ENCODE results near the gene BBS9. TPM values are rescaled to one million over a fixed set of nuclear protein-coding genes. Genes with fewer than 3 reads are reported as not detected.

Gene BBS9
- total and polyA plus RNA-seq, 2 experiments from 2014 or later: 27.2 to 66.1 TPM

DNA sequence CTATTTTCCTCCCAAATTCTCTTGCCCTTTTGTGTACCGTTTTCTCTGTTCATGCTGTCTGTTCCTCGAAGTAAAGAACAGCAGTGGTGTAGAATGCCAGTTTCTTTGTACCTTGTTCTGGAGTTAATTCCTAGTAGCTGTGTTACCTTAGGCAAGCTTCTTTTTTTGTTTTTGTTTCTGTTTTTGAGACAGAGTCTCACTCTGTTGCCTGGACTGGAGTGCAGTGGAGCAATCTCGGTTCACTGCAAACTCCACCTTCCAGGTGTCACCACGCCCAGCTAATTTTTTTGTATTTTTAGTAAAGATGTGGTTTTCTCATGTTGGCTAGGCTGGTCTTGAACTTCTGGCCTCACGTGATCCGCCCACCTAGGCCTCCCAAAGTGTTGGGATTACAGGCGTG, 221.2 kb downstream of the BBS9 start (continued):
- TF ChIP-seq ZNF462 (CRISPR knock-in tag; IDR thresholded peaks at IDR 0.05): no peak
- TF ChIP-seq ZNF331 (CRISPR knock-in tag; IDR thresholded peaks at IDR 0.05; ENCODE audit: low read depth): no peak
- no peak for TF ChIP-seq JUNB (IDR thresholded peaks at IDR 0.05; ENCODE audit: unreplicated experiment)
- TF ChIP-seq STAT1 (IDR thresholded peaks at IDR 0.05; ENCODE audit: unreplicated experiment): no peak
- no peak for TF ChIP-seq EZH2 (IDR thresholded peaks at IDR 0.05; ENCODE audit: low read depth, unreplicated experiment)
- TF ChIP-seq POLR2AphosphoS5 (IDR thresholded peaks at IDR 0.05; ENCODE audit: low read depth): no peak
- TF ChIP-seq EZH2phosphoT487 (IDR thresholded peaks at IDR 0.05; ENCODE audit: unreplicated experiment): no peak

DNA sequence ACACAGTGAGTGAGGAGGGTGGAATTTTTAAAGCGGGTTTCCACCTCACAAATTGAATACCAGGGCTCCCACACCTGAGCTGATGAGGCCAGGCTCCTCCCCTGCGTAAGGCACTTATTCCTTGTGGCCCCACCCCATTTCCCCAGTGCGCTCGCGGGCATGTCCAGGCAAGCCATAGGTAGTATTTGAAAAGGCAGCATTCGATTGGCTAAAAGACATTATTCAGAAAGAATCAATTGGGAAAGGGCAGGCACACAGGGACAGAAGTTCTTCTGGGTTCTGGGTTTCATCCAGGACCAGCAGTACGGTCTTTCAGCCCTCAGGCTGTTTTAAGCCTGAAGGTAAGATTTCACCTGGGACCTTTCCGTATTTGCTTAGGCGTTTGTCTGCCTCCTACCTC, 222.3 kb downstream of the BBS9 start:
- DNase-seq (ENCODE audit: low spot score): peak; percentile 84
- Mint-ChIP-seq H3K4me3 (peak overlapping the region; percentile 42; the same call in 1 of the 3 replicates), H3K9me3 (no peaks in the 10 kb centered on the region), H3K4me1 (peaks cover 16% of the 10 kb centered on the region), H3K36me3 (ENCODE audit: low read depth) (no peaks in the 10 kb centered on the region), H3K27ac (peak overlapping the region; percentile 83; the same call in 1 of the 2 replicates), H3K27me3 (ENCODE audit: insufficient read depth, low read depth, poor library complexity) (no peaks in the 10 kb centered on the region)
- Histone ChIP-seq H3K27me3 (ENCODE audit: insufficient read depth) (no peaks in the 10 kb centered on the region), H2AFZ (no peak overlapping the region), H3K27ac (ENCODE audit: low read depth) (peak overlapping the region; percentile 85), H3K4me3 (peak overlapping the region; percentile 51), H3K79me2 (replicated peaks; ENCODE audit: insufficient read depth) (peaks cover 42% of the 10 kb centered on the region), H4K20me1 (replicated peaks; ENCODE audit: insufficient read depth) (no peaks in the 10 kb centered on the region), H3F3A (replicated peaks; ENCODE audit: low read depth) (no peaks in the 10 kb centered on the region), H3K4me2 (peak overlapping the region; percentile 58), H3K9me2 (ENCODE audit: insufficient read depth) (no peaks in the 10 kb centered on the region), H3K36me3 (ENCODE audit: insufficient read depth) (no peaks in the 10 kb centered on the region), H3K4me1 (ENCODE audit: insufficient read depth) (peaks cover 9% of the 10 kb centered on the region; the same call in 1 of the 2 replicates)
- peak; percentile 99 for ATAC-seq
- TF ChIP-seq POLR2AphosphoS5 (IDR thresholded peaks at IDR 0.05; ENCODE audit: low read depth) (peak; percentile 73), STAT1 (IDR thresholded peaks at IDR 0.05; ENCODE audit: unreplicated experiment) (no peak)

All from GM23338 (cell line).